ENCODE measurements around the gene CRYBA2.

- TF ChIP-seq CTCF (IDR thresholded peaks at IDR 0.05; ENCODE audit: insufficient read depth, low read length, poor library complexity, severe bottlenecking) (no peak), EZH2phosphoT487 (conservative IDR thresholded peaks at IDR 0.05; ENCODE audit: low read length) (no peak)
Measured at GRCh38 chr2:218992196-218992595, 1.0 kb downstream of the CRYBA2 start.
